Prostate gland (tissue), 2 donors: Measurements from ENCODE around the gene DLST.

Source experiments
- POLR2A ChIP-seq: fragments of 450-650 bp; IDR thresholded peaks from one replicate; pipeline ENCODE4 v1.6.1; 2016; ENCODE audit warnings: antibody characterized with exemption, mild to moderate bottlenecking
- TF ChIP-seq, protein P1 (sequence below), 4 experiments: fragments of 200-600 bp in 2 of 4; fragments of 450-650 bp in 2 of 4; sonication (generic) in 2 of 4; IDR thresholded peaks; 1 replicate in 3 of 4; 2 replicates in 1 of 4; pipeline ENCODE4 v1.5.1; 2016 to 2019; ENCODE audit warnings: antibody characterized with exemption in 4 of 4, mild to moderate bottlenecking in 2 of 4, moderate library complexity in 2 of 4

DNA sequence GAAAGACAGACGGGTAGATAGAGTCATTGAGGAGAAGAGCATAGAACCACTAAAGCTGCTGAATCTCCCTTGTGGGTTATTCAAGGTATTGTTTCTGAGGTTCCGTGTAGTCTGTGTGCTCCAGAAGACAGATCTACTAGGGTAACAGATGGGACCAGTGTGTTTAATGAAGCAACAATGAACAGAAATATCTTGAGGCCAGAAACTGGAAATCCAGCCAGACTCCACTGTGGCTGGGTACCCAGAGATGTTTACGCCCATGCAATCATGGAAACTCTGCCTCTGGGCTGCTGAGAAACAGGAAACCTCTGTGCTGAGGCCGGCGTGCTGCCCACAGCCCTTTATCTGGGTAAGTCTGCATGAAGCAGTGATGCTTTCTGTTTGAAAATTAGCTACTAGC, 14.0 kb upstream of the DLST start:
- no peak for TF ChIP-seq POLR2A
- TF ChIP-seq, protein P1, sequence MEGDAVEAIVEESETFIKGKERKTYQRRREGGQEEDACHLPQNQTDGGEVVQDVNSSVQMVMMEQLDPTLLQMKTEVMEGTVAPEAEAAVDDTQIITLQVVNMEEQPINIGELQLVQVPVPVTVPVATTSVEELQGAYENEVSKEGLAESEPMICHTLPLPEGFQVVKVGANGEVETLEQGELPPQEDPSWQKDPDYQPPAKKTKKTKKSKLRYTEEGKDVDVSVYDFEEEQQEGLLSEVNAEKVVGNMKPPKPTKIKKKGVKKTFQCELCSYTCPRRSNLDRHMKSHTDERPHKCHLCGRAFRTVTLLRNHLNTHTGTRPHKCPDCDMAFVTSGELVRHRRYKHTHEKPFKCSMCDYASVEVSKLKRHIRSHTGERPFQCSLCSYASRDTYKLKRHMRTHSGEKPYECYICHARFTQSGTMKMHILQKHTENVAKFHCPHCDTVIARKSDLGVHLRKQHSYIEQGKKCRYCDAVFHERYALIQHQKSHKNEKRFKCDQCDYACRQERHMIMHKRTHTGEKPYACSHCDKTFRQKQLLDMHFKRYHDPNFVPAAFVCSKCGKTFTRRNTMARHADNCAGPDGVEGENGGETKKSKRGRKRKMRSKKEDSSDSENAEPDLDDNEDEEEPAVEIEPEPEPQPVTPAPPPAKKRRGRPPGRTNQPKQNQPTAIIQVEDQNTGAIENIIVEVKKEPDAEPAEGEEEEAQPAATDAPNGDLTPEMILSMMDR (IDR thresholded peaks at IDR 0.05), result no peak
